HL-60/S4 (cell line): Measurements from ENCODE around the gene RASGEF1C.
"Not testable (repeated sequence)": the region's sequence is repeated elsewhere in the genome, so short reads cannot be mapped to it uniquely, and the experiment has no call there.

Experiments used
- in situ Hi-C: fragments of 300-500 bp; cut with MboI; formaldehyde crosslinking; loops from 2 replicates; pipeline ENCODE4 v1.14.3; 2022; ENCODE audit warnings: low sequenced_read_pairs

RASGEF1C gene

GRCh38 chr5:180138214-180138975, 70.6 kb downstream of the RASGEF1C start:
- in situ Hi-C loops = no loop called here

GRCh38 chr5:180137401-180138213, 71.4 kb downstream of the RASGEF1C start:
- in situ Hi-C loops = no loop called here

- in situ Hi-C loops = no loop called here
These were observed 72.2 kb downstream of the RASGEF1C start for GRCh38 chr5:180136630-180137381.

- in situ Hi-C loops = no loop called here
These were observed 72.9 kb downstream of the RASGEF1C start for GRCh38 chr5:180135967-180136629.

GRCh38 chr5:180135128-180135955, 73.7 kb downstream of the RASGEF1C start:
- in situ Hi-C loops = no loop called here

- in situ Hi-C loops = no loop called here
These were observed 75.0 kb downstream of the RASGEF1C start for GRCh38 chr5:180133971-180134508.

- in situ Hi-C loops = no loop called here
These were observed 75.5 kb downstream of the RASGEF1C start for GRCh38 chr5:180133551-180133950.

- in situ Hi-C loops = no loop called here
These were observed 76.0 kb downstream of the RASGEF1C start for GRCh38 chr5:180133060-180133459.

GRCh38 chr5:180130876-180131740, 77.9 kb downstream of the RASGEF1C start:
- in situ Hi-C loops = no loop called here

GRCh38 chr5:180130291-180130869, 78.6 kb downstream of the RASGEF1C start:
- in situ Hi-C loops = no loop called here

GRCh38 chr5:180129291-180130190, 79.5 kb downstream of the RASGEF1C start:
- in situ Hi-C loops = no loop called here

GRCh38 chr5:180128671-180129261, 80.2 kb downstream of the RASGEF1C start:
- in situ Hi-C loops = no loop called here

GRCh38 chr5:180127682-180128670, 81.0 kb downstream of the RASGEF1C start:
- in situ Hi-C loops = no loop called here

GRCh38 chr5:180126716-180127681, 82.0 kb downstream of the RASGEF1C start:
- in situ Hi-C loops = no loop called here

GRCh38 chr5:180126156-180126555, 82.9 kb downstream of the RASGEF1C start:
- in situ Hi-C loops = not testable (repeated sequence)
